ENCODE results near the gene SIK3. TPM values are rescaled to one million over a fixed set of nuclear protein-coding genes. Genes with fewer than 3 reads are reported as not detected.

Gene SIK3
- total RNA-seq, 2 donors from 2014 or later: 37.2 to 43.5 TPM

DNA sequence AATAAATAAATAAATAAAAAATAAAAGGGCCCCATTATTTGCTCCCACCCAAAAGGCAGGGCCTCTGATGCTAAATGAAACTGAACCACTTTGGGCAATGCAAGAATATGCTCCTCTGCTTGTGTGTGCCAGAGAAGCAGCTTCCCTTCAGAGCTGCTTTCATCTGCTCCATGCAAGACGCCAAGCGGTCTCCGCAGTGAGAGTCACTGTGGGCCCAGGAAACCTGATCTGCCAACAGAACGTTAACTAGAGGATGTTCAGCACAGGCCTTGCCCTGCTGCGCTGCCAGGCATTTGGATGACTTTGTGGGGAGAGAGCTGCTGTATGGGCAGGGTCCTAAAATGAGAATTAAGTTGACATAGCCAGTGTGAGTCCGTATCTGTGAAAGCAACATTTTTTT lies 217.1 kb downstream of the SIK3 start:
- Histone ChIP-seq H3K36me3 (ENCODE audit: control insufficient read depth, insufficient read depth, low read length) (peaks cover 8% of the 10 kb centered on the region), H3K27ac (ENCODE audit: low read depth, low read length) (no peak overlapping the region), H3K9ac (ENCODE audit: extremely low read depth, low read length, poor library complexity, severe bottlenecking) (no peak overlapping the region), H3K9me3 (ENCODE audit: control insufficient read depth, low read length) (no peaks in the 10 kb centered on the region), H3K27me3 (ENCODE audit: control insufficient read depth, insufficient read depth, low read length, poor library complexity, severe bottlenecking) (no peaks in the 10 kb centered on the region), H3K4me3 (ENCODE audit: low read length) (no peak overlapping the region), H3K4me1 (ENCODE audit: control insufficient read depth, insufficient read depth, low read length) (no peaks in the 10 kb centered on the region)
- TF ChIP-seq, protein P1, sequence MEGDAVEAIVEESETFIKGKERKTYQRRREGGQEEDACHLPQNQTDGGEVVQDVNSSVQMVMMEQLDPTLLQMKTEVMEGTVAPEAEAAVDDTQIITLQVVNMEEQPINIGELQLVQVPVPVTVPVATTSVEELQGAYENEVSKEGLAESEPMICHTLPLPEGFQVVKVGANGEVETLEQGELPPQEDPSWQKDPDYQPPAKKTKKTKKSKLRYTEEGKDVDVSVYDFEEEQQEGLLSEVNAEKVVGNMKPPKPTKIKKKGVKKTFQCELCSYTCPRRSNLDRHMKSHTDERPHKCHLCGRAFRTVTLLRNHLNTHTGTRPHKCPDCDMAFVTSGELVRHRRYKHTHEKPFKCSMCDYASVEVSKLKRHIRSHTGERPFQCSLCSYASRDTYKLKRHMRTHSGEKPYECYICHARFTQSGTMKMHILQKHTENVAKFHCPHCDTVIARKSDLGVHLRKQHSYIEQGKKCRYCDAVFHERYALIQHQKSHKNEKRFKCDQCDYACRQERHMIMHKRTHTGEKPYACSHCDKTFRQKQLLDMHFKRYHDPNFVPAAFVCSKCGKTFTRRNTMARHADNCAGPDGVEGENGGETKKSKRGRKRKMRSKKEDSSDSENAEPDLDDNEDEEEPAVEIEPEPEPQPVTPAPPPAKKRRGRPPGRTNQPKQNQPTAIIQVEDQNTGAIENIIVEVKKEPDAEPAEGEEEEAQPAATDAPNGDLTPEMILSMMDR (conservative IDR thresholded peaks at IDR 0.05): no peak
- no peak for DNase-seq
- Mint-ChIP-seq H3K4me3 (no peak overlapping the region), H3K9me3 (no peaks in the 10 kb centered on the region), H3K27ac (peak overlapping the region; percentile 41), H3K36me3 (ENCODE audit: low read depth) (peaks cover 15% of the 10 kb centered on the region), H3K27me3 (ENCODE audit: insufficient read depth) (no peaks in the 10 kb centered on the region), H3K4me1 (no peaks in the 10 kb centered on the region)
- 83 to 94% methylated on average over 2 to 5 of the region's 6 CpGs for WGBS, 2 experiments (ENCODE audit: insufficient coverage in 1 of 2, insufficient read length in 1 of 2)

DNA sequence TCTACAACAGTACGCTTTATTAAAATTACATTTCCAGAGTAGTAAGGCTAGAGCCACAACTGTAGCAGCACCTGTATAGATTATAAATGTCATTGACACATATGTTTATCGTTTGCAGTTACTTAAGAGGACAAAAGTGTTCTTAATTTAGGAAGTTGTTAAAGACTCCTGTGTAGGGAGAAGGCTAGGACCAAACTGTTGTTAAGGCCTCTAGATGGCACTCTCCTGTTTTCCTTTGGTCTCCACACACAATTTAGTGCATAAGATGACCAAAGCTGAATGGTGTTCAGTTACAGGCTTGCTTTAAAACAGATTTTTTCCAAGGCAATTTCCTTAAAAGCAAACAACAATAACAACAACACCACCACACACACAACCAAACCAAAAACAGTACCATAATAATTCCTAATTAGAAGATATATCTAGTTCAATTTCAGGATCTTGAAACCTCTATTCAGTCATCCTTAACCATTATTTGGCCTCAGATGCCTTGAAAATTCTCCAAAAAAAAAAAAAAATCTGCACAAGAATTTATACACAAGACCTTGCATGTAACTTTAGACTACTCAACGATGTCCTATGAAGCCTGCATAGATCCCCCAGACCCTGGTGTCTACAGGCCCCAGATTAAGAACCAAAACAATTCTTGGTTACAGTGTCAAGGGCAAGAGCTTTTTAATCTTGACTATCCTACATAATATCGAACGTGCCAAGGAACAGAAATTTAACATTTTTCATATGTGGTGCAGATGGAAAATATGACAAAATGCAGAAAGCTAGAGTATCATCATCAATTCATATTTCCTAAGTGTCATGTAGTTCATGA lies 218.2 kb downstream of the SIK3 start:
- peak overlapping the region; percentile 9 for H3K27ac Mint-ChIP-seq
- no peak overlapping the region for H3K4me3 ChIP-seq (ENCODE audit: low read length)
- H3K36me3 Mint-ChIP-seq (ENCODE audit: low read depth): peaks cover 23% of the 10 kb centered on the region
- no peaks in the 10 kb centered on the region for H3K9me3 Mint-ChIP-seq
- DNase-seq: no peak
- H3K27me3 Mint-ChIP-seq (ENCODE audit: insufficient read depth): no peaks in the 10 kb centered on the region
- H3K27me3 ChIP-seq (ENCODE audit: control insufficient read depth, insufficient read depth, low read length, poor library complexity, severe bottlenecking): no peaks in the 10 kb centered on the region
- H3K4me1 ChIP-seq (ENCODE audit: control insufficient read depth, insufficient read depth, low read length): no peaks in the 10 kb centered on the region
- H3K27ac ChIP-seq (ENCODE audit: low read depth, low read length): no peak overlapping the region
- H3K36me3 ChIP-seq (ENCODE audit: control insufficient read depth, insufficient read depth, low read length): peaks cover 19% of the 10 kb centered on the region
- no peaks in the 10 kb centered on the region for H3K4me1 Mint-ChIP-seq
- H3K9ac ChIP-seq (ENCODE audit: extremely low read depth, low read length, poor library complexity, severe bottlenecking): no peak overlapping the region
- TF ChIP-seq, protein P1 (conservative IDR thresholded peaks at IDR 0.05): peak; percentile 86
- H3K4me3 Mint-ChIP-seq: no peak overlapping the region
- H3K9me3 ChIP-seq (ENCODE audit: control insufficient read depth, low read length): no peaks in the 10 kb centered on the region
- WGBS, 2 experiments (ENCODE audit: insufficient coverage in 1 of 2, insufficient read length in 1 of 2): 53 to 76% methylated on average over 3 to 5 of the region's 5 CpGs

DNA sequence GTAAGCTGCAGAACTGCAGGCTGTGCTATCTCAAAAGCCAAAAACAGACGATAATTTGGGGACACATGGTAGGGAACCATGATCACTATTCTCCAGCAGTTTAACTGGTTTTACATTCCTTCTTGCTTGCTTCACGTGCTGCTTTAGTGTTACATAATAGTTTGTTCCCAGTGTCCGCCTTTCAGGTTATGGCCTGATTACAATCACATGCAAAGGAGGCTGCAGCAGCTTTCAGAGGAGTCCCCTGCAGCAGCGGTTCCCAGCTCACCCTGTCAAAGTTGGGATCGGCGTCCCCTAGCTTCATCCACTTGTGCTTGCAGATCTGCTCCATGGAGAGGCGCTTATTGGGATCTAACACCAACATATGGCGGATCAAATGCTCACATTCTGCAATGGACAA lies 221.6 kb downstream of the SIK3 start:
- no peaks in the 10 kb centered on the region for H3K27me3 Mint-ChIP-seq (ENCODE audit: insufficient read depth)
- no peaks in the 10 kb centered on the region for H3K9me3 Mint-ChIP-seq
- Histone ChIP-seq H3K4me1 (ENCODE audit: control insufficient read depth, insufficient read depth, low read length) (no peaks in the 10 kb centered on the region), H3K9ac (ENCODE audit: extremely low read depth, low read length, poor library complexity, severe bottlenecking) (no peak overlapping the region), H3K27ac (ENCODE audit: low read depth, low read length) (no peak overlapping the region), H3K9me3 (ENCODE audit: control insufficient read depth, low read length) (no peaks in the 10 kb centered on the region), H3K36me3 (ENCODE audit: control insufficient read depth, insufficient read depth, low read length) (peaks cover 52% of the 10 kb centered on the region), H3K27me3 (ENCODE audit: control insufficient read depth, insufficient read depth, low read length, poor library complexity, severe bottlenecking) (no peaks in the 10 kb centered on the region), H3K4me3 (ENCODE audit: low read length) (no peak overlapping the region)
- peak; percentile 53 for DNase-seq
- TF ChIP-seq, protein P1 (conservative IDR thresholded peaks at IDR 0.05): no peak
- no peak overlapping the region for H3K4me3 Mint-ChIP-seq
- H3K36me3 Mint-ChIP-seq (ENCODE audit: low read depth): peaks cover 47% of the 10 kb centered on the region
- 94% methylated on average over 6 to 8 of the region's 8 CpGs for WGBS, 2 experiments (ENCODE audit: insufficient coverage in 1 of 2, insufficient read length in 1 of 2)
- no peak overlapping the region for H3K27ac Mint-ChIP-seq
- H3K4me1 Mint-ChIP-seq: no peaks in the 10 kb centered on the region
